ENCODE results near the gene DPP6. TPM values are rescaled to one million over a fixed set of nuclear protein-coding genes. Genes with fewer than 3 reads are reported as not detected.
A peak's percentile ranks its signal among the peaks of the same experiment; 100 is the strongest.

DPP6 gene
- total and polyA plus RNA-seq, 9 of the 15 experiments (the other 6 are each of a cell fraction or from before 2014, with no cell fraction given): not detected

- TF ChIP-seq SOX6 (IDR thresholded peaks at IDR 0.05) (no peak), LCOR (CRISPR knock-in tag; IDR thresholded peaks at IDR 0.05) (no peak)
Measured at GRCh38 chr7:154644366-154644765, 592.2 kb downstream of the DPP6 start (continued).

GRCh38 chr7:154646126-154647013 is 594.2 kb downstream of the DPP6 start:
- H3K36me3 ChIP-seq (ENCODE audit: control insufficient read depth, insufficient read depth, low read length): no peaks in the 10 kb centered on the region
- peaks cover 10 to 34% of the 10 kb centered on the region in 2 experiments for H3K27me3 ChIP-seq (ENCODE audit: control insufficient read depth in 2 of 2, insufficient read depth in 2 of 2, low read length in 2 of 2)
- H3K27ac ChIP-seq (ENCODE audit: extremely low read depth, low read depth, low read length): no peak overlapping the region
- peak overlapping the region; percentile 32 for H2AFZ ChIP-seq (ENCODE audit: low read depth, low read length)
- H3K79me2 ChIP-seq (ENCODE audit: control insufficient read depth, insufficient read depth, low read length): no peaks in the 10 kb centered on the region
- no peak overlapping the region for H3K9ac ChIP-seq (ENCODE audit: insufficient read depth in 1 of 2, low read depth in 2 of 2, low read length in 2 of 2)
- BruUV-seq (replicated peaks): no TSS peak
- ATAC-seq (peak; percentile 79), FAIRE-seq (peak; percentile 23), DNase-seq (ENCODE audit: extremely low read depth in 1 of 4, low spot score in 3 of 4) (peak; percentile 37 to 68 (median 58))
- H3K4me1 ChIP-seq (replicated peaks in 1 of 2; ENCODE audit: control insufficient read depth in 2 of 2, insufficient read depth in 2 of 2, low read length in 2 of 2): peaks cover 0 to 16% of the 10 kb centered on the region in 2 experiments; a peak in 1 of 5 replicates
- ChIA-PET POLR2A (interaction anchor here (0.8 kb wide), 2 partner anchors 48 to 52 kb away, joined by 3 read pairs; no protein-coding TSS in a partner anchor), CTCF (ENCODE audit: low intra/inter-chr PET ratio) (interaction anchor here (0.6 kb wide), 1 partner anchor 77 kb away, joined by 3 read pairs; no protein-coding TSS in a partner anchor)
- peak overlapping the region; percentile 29; the same call in 1 of the 2 replicates for H3K4me2 ChIP-seq (ENCODE audit: insufficient read depth, low read length)
- no peaks in the 10 kb centered on the region for H3K9me3 ChIP-seq (replicated peaks; ENCODE audit: control insufficient read depth, insufficient read depth, low read depth, low read length)
- no peak overlapping the region for H3K4me3 ChIP-seq
- in situ Hi-C loops (cut with MboI): no loop called here
- no peaks in the 10 kb centered on the region for H4K20me1 ChIP-seq (replicated peaks; ENCODE audit: control insufficient read depth, insufficient read depth, low read length)
- intact Hi-C loops (cut with micrococcal nuclease): loop anchor here (2.0 kb wide), 1 partner anchor 30 kb away; no protein-coding TSS in a partner anchor
- 17% methylated on average over 11 of the region's 11 CpGs for WGBS (ENCODE audit: insufficient coverage, low coverage, missing lambda C conversion rate)
- peaks cover 3% of the 10 kb centered on the region for H3K9me1 ChIP-seq (ENCODE audit: control insufficient read depth, insufficient read depth, low read length)
- peak; percentile 61 for TF ChIP-seq ZEB2 (IDR thresholded peaks at IDR 0.05)
- TF ChIP-seq ZNF445 (CRISPR knock-in tag; IDR thresholded peaks at IDR 0.05; ENCODE audit: low read depth): no peak
- TF ChIP-seq TRIM24 (IDR thresholded peaks at IDR 0.05): peak; percentile 52 to 53; a peak in 2 of 4 replicates
- TF ChIP-seq FOXK2 (conservative IDR thresholded peaks at IDR 0.05 in 1 of 2, IDR thresholded peaks at IDR 0.05 in 1 of 2; ENCODE audit: low read depth in 2 of 2): no peak
- TF ChIP-seq, protein P1, sequence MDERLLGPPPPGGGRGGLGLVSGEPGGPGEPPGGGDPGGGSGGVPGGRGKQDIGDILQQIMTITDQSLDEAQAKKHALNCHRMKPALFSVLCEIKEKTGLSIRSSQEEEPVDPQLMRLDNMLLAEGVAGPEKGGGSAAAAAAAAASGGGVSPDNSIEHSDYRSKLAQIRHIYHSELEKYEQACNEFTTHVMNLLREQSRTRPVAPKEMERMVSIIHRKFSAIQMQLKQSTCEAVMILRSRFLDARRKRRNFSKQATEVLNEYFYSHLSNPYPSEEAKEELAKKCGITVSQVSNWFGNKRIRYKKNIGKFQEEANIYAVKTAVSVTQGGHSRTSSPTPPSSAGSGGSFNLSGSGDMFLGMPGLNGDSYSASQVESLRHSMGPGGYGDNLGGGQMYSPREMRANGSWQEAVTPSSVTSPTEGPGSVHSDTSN (CRISPR knock-in tag; IDR thresholded peaks at IDR 0.05; ENCODE audit: low read depth): no peak
- TF ChIP-seq, protein P1 (tag; conservative IDR thresholded peaks at IDR 0.05; ENCODE audit: low read depth): no peak
- TF ChIP-seq BCLAF1 (IDR thresholded peaks at IDR 0.05; ENCODE audit: borderline replicate concordance in 1 of 2, control insufficient read depth in 1 of 2, low read depth in 2 of 2, low read length in 1 of 2): no peak
